Cerebellar nuclear complex (tissue), 1 donor: Measurements from ENCODE around the gene NHEJ1.

ENCODE experiments used
- DNase-seq, 2 experiments: peaks; one replicate each; lab custom pipeline; 2025; lab: John Stamatoyannopoulos, UW

The NHEJ1 gene

GRCh38 chr2:219028996-219029828 lies 131.4 kb downstream of the NHEJ1 start:
- DNase-seq, result no peak

- no peak for DNase-seq
Observed at GRCh38 chr2:219028141-219028540, 132.5 kb downstream of the NHEJ1 start.

- DNase-seq, result no peak
Observed at GRCh38 chr2:219027511-219028055, 133.0 kb downstream of the NHEJ1 start.

- DNase-seq, result no peak
Observed at GRCh38 chr2:219026946-219027345, 133.7 kb downstream of the NHEJ1 start.

GRCh38 chr2:219025637-219026585 lies 134.7 kb downstream of the NHEJ1 start:
- no peak for DNase-seq
